GM12875 (cell line): ENCODE data around the gene ANKS1B.

ENCODE experiments used
- H3K4me3 ChIP-seq: one replicate; pipeline ENCODE4 v1.5.1; 2011; ENCODE audit warnings: low read depth, low read length, control low read depth
- CTCF ChIP-seq: IDR thresholded peaks from 2 replicates; pipeline ENCODE4 v1.5.1; 2011; ENCODE audit warnings: low read depth, mild to moderate bottlenecking, control low read depth, inconsistent platforms, low read length, moderate library complexity, borderline replicate concordance; ENCODE audit not compliant: insufficient read depth

The ANKS1B gene

DNA sequence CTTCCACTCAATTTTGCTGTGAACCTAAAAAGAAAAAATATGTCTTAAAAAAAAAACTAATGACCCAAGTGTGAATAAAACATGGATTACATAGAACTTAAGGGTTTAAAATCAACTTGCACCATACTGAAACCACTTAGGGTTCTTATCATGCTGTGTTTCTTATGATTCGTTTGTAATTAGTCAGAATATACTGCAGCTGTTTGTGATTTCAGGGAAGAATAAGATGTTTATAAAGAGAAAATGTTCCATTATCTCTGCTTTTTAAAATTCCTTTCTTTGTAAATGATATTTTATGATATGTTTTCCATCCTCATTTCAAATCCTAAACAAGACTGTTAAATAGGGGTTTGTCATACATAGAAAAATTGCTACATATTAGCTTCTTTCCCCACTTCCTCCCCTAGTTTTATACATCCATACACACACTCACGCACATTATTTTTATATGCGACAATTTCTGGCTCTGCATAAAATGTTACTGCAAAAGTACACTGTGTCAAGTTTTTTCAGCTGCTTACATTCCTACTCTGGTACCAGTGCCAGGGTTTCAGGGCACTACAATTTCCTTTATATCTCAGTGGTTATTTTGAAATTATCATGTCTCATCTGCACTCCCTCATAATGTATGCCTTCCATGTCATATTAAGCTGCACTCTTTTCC, 612.3 kb downstream of the ANKS1B start:
- H3K4me3 ChIP-seq = no peak overlapping the region
- TF ChIP-seq CTCF = no peak

DNA sequence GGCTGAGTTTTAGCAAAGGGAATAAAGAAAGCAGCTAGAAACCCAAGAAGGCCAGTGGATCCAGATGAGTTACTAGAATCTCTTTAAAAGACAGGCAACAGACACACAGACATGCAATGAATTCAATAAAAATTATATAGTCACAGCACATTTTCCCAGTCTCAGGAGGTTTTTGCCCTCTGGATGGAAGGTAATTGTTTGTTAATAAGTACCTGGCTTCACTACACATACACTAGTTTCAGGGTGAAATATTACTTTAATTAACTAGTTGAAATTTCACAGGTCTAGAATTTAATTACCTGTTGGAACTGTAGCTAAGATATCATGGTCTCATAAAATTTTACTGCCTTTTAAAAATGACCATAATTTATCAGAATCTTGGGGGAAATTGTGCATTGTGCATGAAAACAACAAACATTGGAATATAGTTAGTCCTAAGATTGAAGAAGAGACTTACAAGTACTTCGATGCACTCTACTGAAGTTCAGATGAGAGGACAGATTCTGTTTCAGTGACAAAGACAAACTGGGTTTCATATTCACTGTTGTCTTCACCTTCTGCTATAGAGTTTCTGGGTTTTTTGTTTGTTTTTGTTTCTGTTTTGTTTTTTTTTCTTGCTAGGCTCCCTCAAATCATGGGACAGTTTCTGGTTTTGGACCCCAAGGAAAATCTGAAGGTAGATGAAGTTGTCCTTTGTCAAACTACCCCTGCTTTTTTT, 614.2 kb downstream of the ANKS1B start:
- no peak for TF ChIP-seq CTCF
- no peak overlapping the region for H3K4me3 ChIP-seq

GRCh38 chr12:99367181-99367580, 617.6 kb downstream of the ANKS1B start:
- TF ChIP-seq CTCF = no peak
- no peak overlapping the region for H3K4me3 ChIP-seq

GRCh38 chr12:99352269-99352668, 632.5 kb downstream of the ANKS1B start:
- no peak for TF ChIP-seq CTCF
- no peak overlapping the region for H3K4me3 ChIP-seq

DNA sequence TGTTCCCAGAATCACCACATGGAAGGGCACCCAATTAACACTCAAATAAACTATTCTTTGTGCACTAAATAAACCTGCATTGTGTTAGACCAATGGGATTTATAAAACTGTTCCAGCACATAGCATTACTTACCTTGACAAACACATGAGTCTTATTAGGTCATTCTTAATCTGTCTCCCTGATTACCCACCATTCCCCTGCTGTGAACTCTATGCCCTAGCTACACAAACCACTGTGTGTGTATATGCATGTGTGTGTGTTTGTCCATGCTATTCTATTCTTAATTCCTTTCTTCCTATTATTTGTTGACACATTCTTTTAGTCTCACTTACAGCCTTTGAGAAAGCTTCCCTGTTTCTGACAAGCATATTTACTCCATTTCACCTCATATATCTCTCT, 640.8 kb downstream of the ANKS1B start:
- no peak for TF ChIP-seq CTCF
- H3K4me3 ChIP-seq = no peak overlapping the region

DNA sequence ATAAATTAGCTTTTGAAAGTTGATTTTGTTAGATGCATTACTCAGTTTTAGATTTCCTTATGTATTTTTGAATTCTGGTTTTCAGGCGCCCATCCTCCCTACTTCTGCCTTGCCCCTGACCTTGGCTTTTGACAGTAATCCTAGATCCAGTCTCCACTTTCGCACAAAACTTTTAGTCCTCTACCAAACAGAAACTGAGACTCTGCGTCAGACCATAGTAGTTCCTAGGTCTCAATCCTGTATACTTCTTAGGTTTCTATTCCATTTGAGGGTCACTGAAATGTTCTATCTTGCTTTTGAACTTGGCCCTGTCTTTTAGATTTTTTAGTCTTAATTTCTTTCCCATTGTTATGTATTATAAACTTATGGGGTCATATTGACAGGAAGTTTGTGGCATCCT, 645.1 kb downstream of the ANKS1B start:
- H3K4me3 ChIP-seq = no peak overlapping the region
- TF ChIP-seq CTCF = no peak

DNA sequence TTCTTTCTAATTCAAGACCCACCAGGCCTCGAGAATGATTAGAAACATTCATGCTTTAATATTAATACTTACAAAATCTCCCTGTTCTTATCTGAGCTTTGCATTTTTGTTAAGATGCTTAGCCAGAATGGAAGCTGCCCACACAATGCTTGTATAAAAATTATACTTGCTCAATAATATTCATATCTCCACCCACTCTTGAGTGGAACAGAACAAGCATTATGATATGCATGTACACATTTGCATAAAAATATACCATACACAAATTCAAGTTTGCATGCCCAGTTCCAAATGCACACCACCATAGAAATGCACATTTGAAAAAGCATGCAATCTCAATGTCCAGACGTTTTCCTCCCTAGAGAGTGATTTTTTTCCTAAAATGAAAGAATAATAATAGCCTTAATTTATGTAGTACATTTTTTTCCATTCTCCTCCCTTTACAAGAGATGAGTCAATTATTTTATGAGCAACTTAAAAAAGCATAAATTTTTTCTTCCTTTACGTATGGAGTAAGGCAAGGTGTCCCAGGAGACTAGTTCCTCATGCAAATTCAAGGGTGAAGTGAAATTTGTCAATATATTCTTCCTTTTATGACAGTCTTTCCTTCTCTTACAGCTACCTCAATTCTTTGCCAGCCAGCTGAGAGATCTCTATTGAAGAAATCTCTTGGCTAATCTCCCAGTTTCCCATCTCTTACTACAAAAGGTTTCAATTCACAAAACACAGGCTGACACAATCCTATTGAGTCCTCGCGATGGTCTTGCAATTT, 650.3 kb downstream of the ANKS1B start:
- no peak overlapping the region for H3K4me3 ChIP-seq
- TF ChIP-seq CTCF = no peak
